Mucosa of stomach (tissue), 1 donor: ENCODE measurements around the gene RUFY1.

Experiments used
- H3K27me3 ChIP-seq: one replicate; pipeline ENCODE4 v1.7.0; 2013; ENCODE audit warnings: mild to moderate bottlenecking, low read length; ENCODE audit not compliant: control insufficient read depth, insufficient read depth
- H3K36me3 ChIP-seq: one replicate; pipeline ENCODE4 v1.7.0; 2013; ENCODE audit warnings: low read length; ENCODE audit not compliant: control insufficient read depth, insufficient read depth
- H3K4me1 ChIP-seq: one replicate; pipeline ENCODE4 v1.7.0; 2013; ENCODE audit warnings: mild to moderate bottlenecking, low read length; ENCODE audit not compliant: control insufficient read depth, insufficient read depth
- H3K4me3 ChIP-seq: one replicate; pipeline ENCODE4 v1.7.0; 2013; ENCODE audit warnings: low read length
- H3K9ac ChIP-seq: one replicate; pipeline ENCODE4 v1.7.0; 2013; ENCODE audit warnings: mild to moderate bottlenecking, low read length, moderate library complexity
- H3K9me3 ChIP-seq: one replicate; pipeline ENCODE4 v1.7.0; 2013; ENCODE audit warnings: mild to moderate bottlenecking, low read length, moderate library complexity; ENCODE audit not compliant: control insufficient read depth
- donor health status: Pancreatic carcinoma.

RUFY1 gene

GRCh38 chr5:179595916-179596315 is 45.6 kb downstream of the RUFY1 start:
- Histone ChIP-seq H3K27me3 (no peaks in the 10 kb centered on the region), H3K9me3 (no peaks in the 10 kb centered on the region), H3K4me3 (no peak overlapping the region), H3K9ac (no peak overlapping the region), H3K36me3 (peaks cover 13% of the 10 kb centered on the region), H3K4me1 (no peaks in the 10 kb centered on the region)

- Histone ChIP-seq H3K4me1 (no peaks in the 10 kb centered on the region), H3K27me3 (no peaks in the 10 kb centered on the region), H3K9ac (no peak overlapping the region), H3K4me3 (no peak overlapping the region), H3K36me3 (peaks cover 13% of the 10 kb centered on the region), H3K9me3 (no peaks in the 10 kb centered on the region)
These were observed 46.1 kb downstream of the RUFY1 start for GRCh38 chr5:179596421-179596820.

GRCh38 chr5:179599100-179599499 is 48.7 kb downstream of the RUFY1 start:
- Histone ChIP-seq H3K9ac (no peak overlapping the region), H3K4me1 (no peaks in the 10 kb centered on the region)

GRCh38 chr5:179599566-179599965 is 49.2 kb downstream of the RUFY1 start:
- Histone ChIP-seq H3K4me1 (no peaks in the 10 kb centered on the region), H3K27me3 (no peaks in the 10 kb centered on the region), H3K36me3 (peaks cover 18% of the 10 kb centered on the region), H3K9ac (no peak overlapping the region), H3K9me3 (no peaks in the 10 kb centered on the region), H3K4me3 (no peak overlapping the region)

More at GRCh38 chr5:179599100-179599499, 48.7 kb downstream of the RUFY1 start:
- Histone ChIP-seq H3K4me3 (no peak overlapping the region), H3K36me3 (peaks cover 18% of the 10 kb centered on the region), H3K27me3 (no peaks in the 10 kb centered on the region), H3K9me3 (no peaks in the 10 kb centered on the region)

GRCh38 chr5:179599973-179600372 is 49.6 kb downstream of the RUFY1 start:
- Histone ChIP-seq H3K4me1 (no peaks in the 10 kb centered on the region), H3K36me3 (peaks cover 18% of the 10 kb centered on the region), H3K4me3 (no peak overlapping the region), H3K9ac (no peak overlapping the region), H3K27me3 (no peaks in the 10 kb centered on the region), H3K9me3 (no peaks in the 10 kb centered on the region)

GRCh38 chr5:179601871-179602625 is 51.7 kb downstream of the RUFY1 start:
- H3K36me3 ChIP-seq = peaks cover 19% of the 10 kb centered on the region
- no peaks in the 10 kb centered on the region for H3K9me3 ChIP-seq
- H3K9ac ChIP-seq = no peak overlapping the region
- H3K4me1 ChIP-seq = no peaks in the 10 kb centered on the region
- H3K27me3 ChIP-seq = no peaks in the 10 kb centered on the region
- no peak overlapping the region for H3K4me3 ChIP-seq

GRCh38 chr5:179603308-179603707 is 53.0 kb downstream of the RUFY1 start:
- Histone ChIP-seq H3K9ac (no peak overlapping the region), H3K36me3 (peaks cover 28% of the 10 kb centered on the region), H3K4me3 (no peak overlapping the region), H3K9me3 (no peaks in the 10 kb centered on the region), H3K4me1 (peaks cover 2% of the 10 kb centered on the region), H3K27me3 (no peaks in the 10 kb centered on the region)

GRCh38 chr5:179605026-179605833 is 54.9 kb downstream of the RUFY1 start:
- H3K9me3 ChIP-seq = no peaks in the 10 kb centered on the region
- H3K36me3 ChIP-seq = peaks cover 26% of the 10 kb centered on the region
- no peak overlapping the region for H3K4me3 ChIP-seq
- no peaks in the 10 kb centered on the region for H3K27me3 ChIP-seq
- no peak overlapping the region for H3K9ac ChIP-seq
- H3K4me1 ChIP-seq = peaks cover 3% of the 10 kb centered on the region

GRCh38 chr5:179606071-179606909 is 55.9 kb downstream of the RUFY1 start:
- H3K27me3 ChIP-seq = no peaks in the 10 kb centered on the region
- H3K9ac ChIP-seq = no peak overlapping the region
- peaks cover 3% of the 10 kb centered on the region for H3K4me1 ChIP-seq
- no peaks in the 10 kb centered on the region for H3K9me3 ChIP-seq
- peaks cover 33% of the 10 kb centered on the region for H3K36me3 ChIP-seq
- H3K4me3 ChIP-seq = no peak overlapping the region

GRCh38 chr5:179606910-179607159 is 56.5 kb downstream of the RUFY1 start:
- H3K9me3 ChIP-seq = no peaks in the 10 kb centered on the region
- H3K4me3 ChIP-seq = no peak overlapping the region
- H3K4me1 ChIP-seq = peaks cover 3% of the 10 kb centered on the region
- H3K9ac ChIP-seq = no peak overlapping the region
- H3K36me3 ChIP-seq = peaks cover 33% of the 10 kb centered on the region
- no peaks in the 10 kb centered on the region for H3K27me3 ChIP-seq

- H3K36me3 ChIP-seq = peaks cover 29% of the 10 kb centered on the region
- H3K9ac ChIP-seq = no peak overlapping the region
- H3K4me1 ChIP-seq = peaks cover 3% of the 10 kb centered on the region
- H3K4me3 ChIP-seq = no peak overlapping the region
- H3K9me3 ChIP-seq = no peaks in the 10 kb centered on the region
- H3K27me3 ChIP-seq = no peaks in the 10 kb centered on the region
These were observed 57.0 kb downstream of the RUFY1 start for GRCh38 chr5:179607160-179607931.
